Dedifferentiated amniotic fluid mesenchymal stem cell (primary cell): ENCODE data around the gene NDUFA13.

Experiments used
- DNase-seq: peaks from one replicate; pipeline ENCODE4 v3.0.0-alpha.2; 2016; ENCODE audit errors: extremely low spot score

NDUFA13 gene

GRCh38 chr19:19488875-19489690, 26.9 kb upstream of the NDUFA13 start:
- DNase-seq, result peak; percentile 95

DNA sequence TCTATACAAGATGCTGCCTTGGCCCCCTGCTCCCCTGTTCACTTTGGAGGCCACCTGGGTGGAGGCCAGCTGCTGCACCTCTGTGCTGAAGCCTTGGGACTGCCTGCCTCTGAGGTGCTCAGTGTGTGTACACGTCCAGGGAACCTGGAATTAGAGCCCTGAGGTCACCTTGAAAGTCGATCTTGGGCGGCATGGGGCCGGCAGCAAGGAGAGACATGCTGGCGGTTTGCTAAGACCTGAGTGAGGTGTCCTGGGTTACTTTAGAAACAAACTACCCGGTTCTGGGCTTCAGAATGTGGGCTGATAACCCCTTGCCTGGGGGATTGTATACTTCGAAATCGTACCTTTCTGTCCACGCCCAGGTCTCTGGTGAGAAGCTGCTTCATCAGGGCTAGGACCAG, 26.2 kb upstream of the NDUFA13 start:
- no peak for DNase-seq

GRCh38 chr19:19490214-19490968, 25.6 kb upstream of the NDUFA13 start:
- DNase-seq, result peak; percentile 78

DNA sequence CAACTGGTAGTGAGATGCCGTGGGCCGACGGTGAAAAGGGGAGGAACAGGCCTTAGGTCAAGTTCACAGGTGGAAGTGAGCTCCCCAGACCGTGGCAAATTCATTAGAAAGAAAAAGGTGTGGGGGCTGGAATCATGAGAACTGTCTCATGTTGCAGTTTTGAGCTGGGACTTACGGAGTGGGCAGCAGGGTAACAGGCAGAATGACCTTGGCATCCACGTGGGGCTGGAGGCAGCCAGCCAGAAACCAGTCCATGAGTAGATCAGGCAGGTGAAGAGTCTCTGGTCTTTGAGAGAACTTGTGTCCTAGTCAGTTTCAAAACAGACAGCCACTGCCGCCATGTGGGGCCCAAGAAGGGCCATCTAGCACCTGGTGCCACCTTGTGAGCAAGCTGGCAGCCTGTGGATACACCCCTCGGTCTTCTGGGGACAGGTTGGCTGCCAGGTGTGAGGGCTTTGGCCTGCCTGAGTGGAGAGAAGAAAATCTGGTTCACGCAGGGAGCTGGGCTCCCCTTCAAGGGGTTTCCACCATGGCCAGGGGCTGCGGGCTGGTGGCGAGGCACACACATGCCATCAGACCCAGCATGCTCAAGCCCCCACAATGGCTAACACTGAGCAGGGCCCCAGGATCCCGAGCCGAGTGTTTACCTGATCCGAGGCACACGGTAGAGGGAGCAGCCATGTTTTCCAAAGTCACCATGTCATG, 24.6 kb upstream of the NDUFA13 start:
- DNase-seq, result no peak

- no peak for DNase-seq
Measured at GRCh38 chr19:19492026-19492610, 23.9 kb upstream of the NDUFA13 start.

DNA sequence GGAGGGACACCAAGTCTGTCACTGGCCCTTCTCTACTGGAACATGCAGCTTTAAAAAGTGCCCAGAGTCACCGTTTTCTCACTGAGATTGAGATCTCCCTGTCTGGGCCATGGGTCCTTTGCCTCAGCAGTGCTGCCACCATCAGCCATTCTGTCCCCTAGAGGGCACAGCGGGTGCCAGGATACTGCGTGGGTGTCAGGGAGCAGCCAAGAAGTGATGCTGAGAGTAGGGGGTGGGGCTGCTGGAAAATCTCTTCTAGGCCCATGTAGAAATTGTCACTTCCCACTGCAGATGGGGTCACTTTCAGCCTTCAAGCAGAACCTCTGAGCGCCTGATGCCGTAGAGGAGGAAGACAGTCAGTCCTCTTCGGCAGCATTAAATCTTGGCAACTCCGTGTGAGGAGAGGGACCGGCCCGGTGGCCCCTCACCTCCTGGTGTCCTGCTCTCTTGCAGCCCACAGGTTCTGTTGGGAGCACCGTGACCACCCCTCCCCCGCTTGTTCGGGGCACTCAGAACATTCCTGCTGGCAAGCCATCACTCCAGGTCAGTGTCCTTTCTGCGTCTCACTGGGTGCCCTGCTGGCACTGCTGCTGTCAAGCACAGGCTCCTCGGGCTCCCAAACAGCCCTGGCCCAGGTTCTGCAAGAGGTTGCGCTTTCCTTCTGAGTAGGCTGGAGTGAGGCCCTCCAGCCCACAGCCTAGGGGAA, 22.0 kb upstream of the NDUFA13 start:
- no peak for DNase-seq

GRCh38 chr19:19495614-19496603, 20.1 kb upstream of the NDUFA13 start:
- no peak for DNase-seq

GRCh38 chr19:19498255-19498991, 17.6 kb upstream of the NDUFA13 start:
- DNase-seq, result no peak

GRCh38 chr19:19499272-19499995, 16.6 kb upstream of the NDUFA13 start:
- no peak for DNase-seq

DNA sequence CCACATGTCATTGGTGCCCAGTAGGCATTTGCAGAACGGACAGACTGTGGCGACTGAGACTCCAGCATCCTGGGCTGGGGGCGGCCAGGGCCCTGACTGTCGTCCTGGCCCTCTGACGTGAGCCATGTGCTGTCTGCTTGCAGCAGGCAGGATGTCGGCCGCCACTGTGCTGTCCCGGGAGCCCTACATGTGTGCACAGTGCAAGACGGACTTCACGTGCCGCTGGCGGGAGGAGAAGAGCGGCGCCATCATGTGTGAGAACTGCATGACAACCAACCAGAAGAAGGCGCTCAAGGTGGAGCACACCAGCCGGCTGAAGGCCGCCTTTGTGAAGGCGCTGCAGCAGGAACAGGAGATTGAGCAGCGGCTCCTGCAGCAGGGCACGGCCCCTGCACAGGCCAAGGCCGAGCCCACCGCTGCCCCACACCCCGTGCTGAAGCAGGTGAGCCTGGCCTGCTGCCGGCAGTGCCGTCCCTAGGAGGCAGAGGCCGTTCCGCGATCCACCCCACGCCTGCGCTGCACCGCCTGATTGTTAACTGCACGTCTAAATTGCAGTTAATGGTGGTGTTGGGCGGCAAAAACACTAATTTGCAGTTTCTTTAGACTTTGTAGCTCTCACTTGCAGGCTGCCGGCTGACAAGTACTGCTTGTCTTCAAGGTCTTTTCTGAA, 14.9 kb upstream of the NDUFA13 start:
- no peak for DNase-seq

GRCh38 chr19:19501798-19502197, 14.2 kb upstream of the NDUFA13 start:
- no peak for DNase-seq

- no peak for DNase-seq
Measured at GRCh38 chr19:19502281-19502680, 13.7 kb upstream of the NDUFA13 start.

DNA sequence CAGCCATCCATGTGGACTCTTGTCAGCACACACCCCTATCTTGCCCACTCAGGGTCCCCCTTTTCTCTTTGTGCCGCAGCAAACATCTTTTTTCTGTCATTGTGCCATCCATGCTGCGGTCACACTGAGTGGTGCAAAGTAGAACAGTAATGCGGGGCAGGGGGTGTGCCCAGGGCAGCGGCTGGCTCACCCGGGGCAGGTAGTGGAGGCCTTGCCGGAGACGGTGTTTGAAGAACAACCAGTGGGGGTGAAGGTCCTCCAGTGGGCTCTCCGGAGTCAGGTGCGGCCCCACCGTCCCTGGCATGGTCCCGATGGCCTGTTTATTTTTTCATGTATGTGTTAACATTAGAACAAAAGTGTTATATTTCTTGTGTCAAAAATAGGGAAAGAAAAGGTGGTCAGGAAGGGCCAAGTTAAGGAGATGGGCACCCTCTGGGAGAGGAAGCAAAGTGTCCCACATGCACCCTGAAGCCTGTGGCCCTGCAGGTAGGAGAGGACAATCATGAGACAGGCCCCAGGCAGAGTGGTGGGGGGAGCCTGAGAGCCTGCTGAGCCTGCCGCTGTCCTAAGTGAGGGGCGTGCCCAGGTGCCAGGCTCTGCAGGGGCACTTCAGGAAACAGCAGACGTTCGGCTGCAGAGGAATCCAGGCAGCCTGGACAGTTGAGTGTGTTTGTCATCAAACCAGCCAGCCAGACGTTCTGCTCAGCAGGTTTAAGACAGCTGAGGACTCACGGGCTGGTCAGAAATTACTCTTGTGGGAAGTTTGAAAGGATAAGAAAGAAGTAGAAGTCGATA, 13.0 kb upstream of the NDUFA13 start:
- no peak for DNase-seq

GRCh38 chr19:19504754-19505668, 11.0 kb upstream of the NDUFA13 start:
- no peak for DNase-seq

GRCh38 chr19:19505669-19506326, 10.2 kb upstream of the NDUFA13 start:
- no peak for DNase-seq

DNA sequence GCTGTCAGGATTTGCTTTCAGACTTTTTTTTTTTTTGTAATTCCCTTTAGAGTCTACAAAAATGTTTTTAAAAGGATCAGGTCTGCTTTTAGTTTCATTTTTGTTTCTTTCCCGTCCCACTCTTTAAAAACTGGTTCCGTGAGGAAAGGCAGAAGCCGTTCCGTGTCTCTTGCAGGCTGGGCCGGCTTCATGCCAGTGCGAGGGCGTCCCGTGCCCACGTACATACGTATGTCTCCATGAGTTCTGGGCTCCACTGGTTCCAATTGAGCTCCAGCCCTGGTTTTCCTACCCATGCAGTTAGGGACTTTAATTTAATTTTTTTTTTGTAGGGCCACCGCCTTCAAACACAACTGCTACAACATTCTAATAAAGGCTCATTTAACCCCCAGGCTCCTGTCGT, 9.4 kb upstream of the NDUFA13 start:
- no peak for DNase-seq
